Neural cell (in vitro differentiated cells): ENCODE results near the gene TRMT1. TPM values are rescaled to one million over a fixed set of nuclear protein-coding genes. Genes with fewer than 3 reads are reported as not detected.

ENCODE experiments used
- H2AFZ ChIP-seq: fragments of 200-600, 300-800 bp; sonication (generic), shearing (Covaris generic); 2 replicates; pipeline ENCODE4 v1.6.0; 2014; ENCODE audit warnings: low read depth, mild to moderate bottlenecking, antibody characterized with exemption, low read length, moderate library complexity
- H3F3A ChIP-seq: fragments of 200-600 bp; shearing (Covaris generic); 2 replicates; pipeline ENCODE4 v1.6.1; 2016; ENCODE audit warnings: mild to moderate bottlenecking, moderate library complexity, mixed read lengths, antibody characterized with exemption, low read length; ENCODE audit not compliant: insufficient read depth, poor library complexity, severe bottlenecking
- H3K27ac ChIP-seq: fragments of 200-600, 300-800 bp; sonication (generic), shearing (Covaris generic); 2 replicates; pipeline ENCODE4 v1.5.1; 2014; ENCODE audit warnings: mild to moderate bottlenecking, low read length, moderate library complexity
- H3K27me3 ChIP-seq: fragments of 300-800, 200-600 bp; sonication (generic), shearing (Covaris generic); 2 replicates; pipeline ENCODE4 v1.6.0; 2014; ENCODE audit warnings: mild to moderate bottlenecking, low read depth, low read length, moderate library complexity; ENCODE audit not compliant: insufficient read depth
- H3K36me3 ChIP-seq: fragments of 300-800, 200-600 bp; sonication (generic), shearing (Covaris generic); 2 replicates; pipeline ENCODE4 v1.5.1; 2014; ENCODE audit warnings: mild to moderate bottlenecking, antibody characterized with exemption, low read length, moderate library complexity; ENCODE audit not compliant: insufficient read depth
- H3K4me2 ChIP-seq: fragments of 300-800, 200-600 bp; sonication (generic), shearing (Covaris generic); 2 replicates; pipeline ENCODE4 v1.6.0; 2014; ENCODE audit warnings: mild to moderate bottlenecking, low read length
- H3K4me3 ChIP-seq: fragments of 300-800, 200-600 bp; sonication (generic), shearing (Covaris generic); 2 replicates; pipeline ENCODE4 v1.5.1; 2014; ENCODE audit warnings: mild to moderate bottlenecking, low read length, moderate library complexity
- H3K79me2 ChIP-seq: fragments of 200-600 bp; shearing (Covaris generic); replicated peaks from 2 replicates; pipeline ENCODE4 v1.6.0; 2014; ENCODE audit warnings: mild to moderate bottlenecking, low read length, moderate library complexity; ENCODE audit not compliant: insufficient read depth
- H3K9ac ChIP-seq: fragments of 300-800, 200-600 bp; sonication (generic), shearing (Covaris generic); 2 replicates; pipeline ENCODE4 v1.6.1; 2016; ENCODE audit warnings: mild to moderate bottlenecking, low read length, mixed read lengths
- H3K9me2 ChIP-seq: fragments of 200-600 bp; shearing (Covaris generic); 2 replicates; pipeline ENCODE4 v1.6.1; 2016; ENCODE audit warnings: mild to moderate bottlenecking, low read length, mixed read lengths; ENCODE audit not compliant: insufficient read depth
- H3K9me3 ChIP-seq: fragments of 200-600, 300-800 bp; sonication (generic), shearing (Covaris generic); 2 replicates; pipeline ENCODE4 v1.6.1; 2016; ENCODE audit warnings: mild to moderate bottlenecking, mixed run types, low read length, moderate library complexity, mixed read lengths
- H4K20me1 ChIP-seq: fragments of 200-600 bp; shearing (Covaris generic); 2 replicates; pipeline ENCODE4 v1.6.1; 2016; ENCODE audit warnings: mild to moderate bottlenecking, mixed run types; ENCODE audit not compliant: insufficient read depth
- CTCF ChIP-seq: fragments of 450-650 bp; IDR thresholded peaks from 2 replicates; pipeline ENCODE4 v1.5.1; 2014; ENCODE audit warnings: antibody characterized with exemption, mild to moderate bottlenecking, moderate library complexity; ENCODE audit not compliant: poor library complexity, severe bottlenecking
- EP300 ChIP-seq: fragments of 450-650 bp; conservative IDR thresholded peaks from 2 replicates; pipeline ENCODE4 v1.6.1; 2014; ENCODE audit warnings: antibody characterized with exemption, mild to moderate bottlenecking, moderate library complexity; ENCODE audit not compliant: poor library complexity, severe bottlenecking
- EZH2 ChIP-seq: fragments of 200-600, 300-800 bp; shearing (Covaris generic), sonication (generic); IDR thresholded peaks from 2 replicates; pipeline ENCODE4 v1.6.1; 2014; ENCODE audit warnings: antibody characterized with exemption, low read length, borderline replicate concordance, mild to moderate bottlenecking; ENCODE audit not compliant: insufficient read depth, poor library complexity, severe bottlenecking
- MXI1 ChIP-seq: fragments of 450-650 bp; conservative IDR thresholded peaks from 2 replicates; pipeline ENCODE4 v1.6.1; 2014; ENCODE audit warnings: antibody characterized with exemption, mild to moderate bottlenecking; ENCODE audit not compliant: poor library complexity, severe bottlenecking
- POLR2AphosphoS5 ChIP-seq: IDR thresholded peaks from 2 replicates; pipeline ENCODE4 v1.6.1; 2012
- RAD21 ChIP-seq: fragments of 450-650 bp; conservative IDR thresholded peaks from 2 replicates; pipeline ENCODE4 v1.6.1; 2014; ENCODE audit warnings: antibody characterized with exemption, mild to moderate bottlenecking, moderate library complexity
- REST ChIP-seq: IDR thresholded peaks from 2 replicates; pipeline ENCODE4 v1.6.1; 2012; ENCODE audit warnings: borderline replicate concordance
- SMC3 ChIP-seq: fragments of 450-650 bp; conservative IDR thresholded peaks from 2 replicates; pipeline ENCODE4 v1.6.1; 2014; ENCODE audit warnings: antibody characterized with exemption, mild to moderate bottlenecking, moderate library complexity; ENCODE audit not compliant: poor library complexity
- TAF1 ChIP-seq: IDR thresholded peaks from 2 replicates; pipeline ENCODE4 v1.6.1; 2012; ENCODE audit warnings: low read depth
- polyA plus RNA-seq: library from polyadenylated mRNA; depleted of rRNA; stranded (reverse); fragments of >200 nt; gene quantifications from 2 replicates; pipeline ENCODE4 v1.2.3, GENCODE V29; 2014

Gene TRMT1
- polyA plus RNA-seq, 1 donor from 2014 or later = 94.4 TPM

- no peaks in the 10 kb centered on the region for H4K20me1 ChIP-seq
- no peaks in the 10 kb centered on the region for H3K36me3 ChIP-seq
- H2AFZ ChIP-seq = no peak overlapping the region
- TF ChIP-seq EZH2 (no peak), MXI1 (no peak), EP300 (no peak), SMC3 (no peak), CTCF (no peak), TAF1 (no peak), POLR2AphosphoS5 (no peak), REST (no peak), RAD21 (no peak)
- H3K27me3 ChIP-seq = peaks cover 3% of the 10 kb centered on the region
- no peak overlapping the region for H3K4me3 ChIP-seq
- H3F3A ChIP-seq = no peaks in the 10 kb centered on the region
- H3K79me2 ChIP-seq = no peaks in the 10 kb centered on the region
- H3K9me2 ChIP-seq = no peaks in the 10 kb centered on the region
- no peak overlapping the region for H3K27ac ChIP-seq
- no peak overlapping the region for H3K9ac ChIP-seq
- H3K9me3 ChIP-seq = no peaks in the 10 kb centered on the region
- no peak overlapping the region for H3K4me2 ChIP-seq
Observed at GRCh38 chr19:13071444-13072187, 44.9 kb downstream of the TRMT1 start.

GRCh38 chr19:13070425-13071140 is 46.0 kb downstream of the TRMT1 start:
- no peak overlapping the region for H3K27ac ChIP-seq
- H3K27me3 ChIP-seq = peaks cover 3% of the 10 kb centered on the region
- H3K4me2 ChIP-seq = no peak overlapping the region
- H4K20me1 ChIP-seq = no peaks in the 10 kb centered on the region
- H3K9me3 ChIP-seq = no peaks in the 10 kb centered on the region
- no peaks in the 10 kb centered on the region for H3K79me2 ChIP-seq
- H3K9me2 ChIP-seq = no peaks in the 10 kb centered on the region
- no peak for TF ChIP-seq POLR2AphosphoS5
- TF ChIP-seq SMC3 = no peak
- no peak for TF ChIP-seq EP300
- TF ChIP-seq EZH2 = no peak
- TF ChIP-seq RAD21 = no peak
- no peak for TF ChIP-seq CTCF
- TF ChIP-seq MXI1 = no peak
- no peak for TF ChIP-seq TAF1
- TF ChIP-seq REST = no peak
- H3K4me3 ChIP-seq = no peak overlapping the region
- H3K9ac ChIP-seq = no peak overlapping the region
- no peak overlapping the region for H2AFZ ChIP-seq
- H3F3A ChIP-seq = no peaks in the 10 kb centered on the region
- no peaks in the 10 kb centered on the region for H3K36me3 ChIP-seq
